HCT116 (cell line): ENCODE measurements around the gene LCN10.

ENCODE experiments used
- POLR2A ChIP-seq: IDR thresholded peaks from 2 replicates; pipeline ENCODE4 v1.7.0; 2011; ENCODE audit warnings: borderline replicate concordance; ENCODE audit not compliant: insufficient read depth, insufficient read length; ENCODE audit errors: extremely low read depth
- TF ChIP-seq, protein P1 (sequence below), 3 experiments: fragments of 200-600 bp in 1 of 3; sonication (generic) in 1 of 3; IDR thresholded peaks in 2 of 3; conservative IDR thresholded peaks in 1 of 3; 2 replicates each; pipeline ENCODE4 v1.5.1; 2012 to 2017; ENCODE audit warnings: low read depth in 2 of 3, low read length in 2 of 3, antibody characterized with exemption in 1 of 3, borderline replicate concordance in 1 of 3, control low read depth in 1 of 3, mild to moderate bottlenecking in 1 of 3, mixed read lengths in 1 of 3, mixed run types in 1 of 3, moderate library complexity in 1 of 3; ENCODE audit not compliant: insufficient read depth in 1 of 3

GRCh38 chr9:136700959-136701667 is 41.6 kb downstream of the LCN10 start:
- TF ChIP-seq, protein P1, sequence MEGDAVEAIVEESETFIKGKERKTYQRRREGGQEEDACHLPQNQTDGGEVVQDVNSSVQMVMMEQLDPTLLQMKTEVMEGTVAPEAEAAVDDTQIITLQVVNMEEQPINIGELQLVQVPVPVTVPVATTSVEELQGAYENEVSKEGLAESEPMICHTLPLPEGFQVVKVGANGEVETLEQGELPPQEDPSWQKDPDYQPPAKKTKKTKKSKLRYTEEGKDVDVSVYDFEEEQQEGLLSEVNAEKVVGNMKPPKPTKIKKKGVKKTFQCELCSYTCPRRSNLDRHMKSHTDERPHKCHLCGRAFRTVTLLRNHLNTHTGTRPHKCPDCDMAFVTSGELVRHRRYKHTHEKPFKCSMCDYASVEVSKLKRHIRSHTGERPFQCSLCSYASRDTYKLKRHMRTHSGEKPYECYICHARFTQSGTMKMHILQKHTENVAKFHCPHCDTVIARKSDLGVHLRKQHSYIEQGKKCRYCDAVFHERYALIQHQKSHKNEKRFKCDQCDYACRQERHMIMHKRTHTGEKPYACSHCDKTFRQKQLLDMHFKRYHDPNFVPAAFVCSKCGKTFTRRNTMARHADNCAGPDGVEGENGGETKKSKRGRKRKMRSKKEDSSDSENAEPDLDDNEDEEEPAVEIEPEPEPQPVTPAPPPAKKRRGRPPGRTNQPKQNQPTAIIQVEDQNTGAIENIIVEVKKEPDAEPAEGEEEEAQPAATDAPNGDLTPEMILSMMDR (IDR thresholded peaks at IDR 0.05 in 2 of 3, conservative IDR thresholded peaks at IDR 0.05 in 1 of 3; ENCODE audit: borderline replicate concordance in 1 of 3, insufficient read depth in 1 of 3, low read depth in 2 of 3, low read length in 2 of 3): no peak
- no peak for TF ChIP-seq POLR2A
